Stimulated activated CD4-positive, alpha-beta T cell treated with anti-CD3 and anti-CD28 coated beads, Interleukin-1b, Interleukin-23, amount 100 ng/mL, for 24 hours (primary cell): ENCODE measurements around the gene CENPL.
"Not testable (repeated sequence)": the region's sequence is repeated elsewhere in the genome, so short reads cannot be mapped to it uniquely, and the experiment has no call there.

ENCODE experiments used
- DNase-seq, 4 experiments: peaks; one replicate each; pipeline ENCODE4 v3.0.0-alpha.2; 2020; ENCODE audit warnings: low read depth in 4 of 4, low spot score in 1 of 4

CENPL gene

GRCh38 chr1:173764331-173764730 lies 60.4 kb downstream of the CENPL start:
- not testable (repeated sequence) for DNase-seq

- DNase-seq, result no peak
These were observed 65.7 kb downstream of the CENPL start for GRCh38 chr1:173758980-173759379.

- DNase-seq, result no peak
These were observed 66.6 kb downstream of the CENPL start for GRCh38 chr1:173758110-173758509.

- DNase-seq, result no peak
These were observed 67.0 kb downstream of the CENPL start for GRCh38 chr1:173757666-173758065.

GRCh38 chr1:173753830-173754229 lies 70.9 kb downstream of the CENPL start:
- DNase-seq, result no peak
